ENCODE results near the gene KCND2. TPM values are rescaled to one million over a fixed set of nuclear protein-coding genes. Genes with fewer than 3 reads are reported as not detected.
"Not testable (repeated sequence)": the region's sequence is repeated elsewhere in the genome, so short reads cannot be mapped to it uniquely, and the experiment has no call there.

The KCND2 gene
- total RNA-seq (0.19 TPM), polyA plus RNA-seq (0.11 TPM)
- long read RNA-seq, donor 1: 0 reads
- long read RNA-seq, donor 2: 0 reads
- long read RNA-seq, donor 3: 0 reads
- long read RNA-seq, donor 4: 0 reads
- long read RNA-seq, donor 5: 0 reads
- long read RNA-seq, donor 6: 0 reads
- long read RNA-seq, donor 7: 0 reads
- long read RNA-seq, donor 8: 0 reads
- long read RNA-seq, donor 9: 0 reads
- long read RNA-seq, donor 10: 0 reads

GRCh38 chr7:120272701-120273475, at the start of gene KCND2:
TSS of gene KCND2 (plus strand) at chr7:120273175.
- no peak within 1 kb of the TSS for H3K27ac ChIP-seq (ENCODE audit: low read depth in 1 of 2, low read length in 1 of 2)
- 2% methylated on average over 69 of the region's 69 CpGs for WGBS
- no peak for DNase-seq (ENCODE audit: low read depth in 6 of 9, low spot score in 9 of 9)

GRCh38 chr7:120226188-120226587, 46.8 kb upstream of the KCND2 start:
- Histone ChIP-seq H3K4me1 (ENCODE audit: control insufficient read depth in 2 of 2, insufficient read depth in 2 of 2, low read length in 2 of 2) (no peaks in the 10 kb centered on the region), H3K36me3 (ENCODE audit: control insufficient read depth in 2 of 2, insufficient read depth in 2 of 2, low read length in 1 of 2) (no peaks in the 10 kb centered on the region), H3K27me3 (ENCODE audit: control insufficient read depth in 2 of 2, insufficient read depth in 1 of 2, low read length in 1 of 2) (no peaks in the 10 kb centered on the region), H3K27ac (ENCODE audit: low read depth in 1 of 2, low read length in 1 of 2) (no peak overlapping the region), H3K9me3 (ENCODE audit: control insufficient read depth in 2 of 2, insufficient read depth in 1 of 2, low read length in 1 of 2) (no peaks in the 10 kb centered on the region), H3K4me3 (ENCODE audit: low read length in 2 of 2) (no peak overlapping the region)
- WGBS: 73% methylated on average over 1 of the region's 1 CpG
- no peak for DNase-seq (ENCODE audit: low read depth in 6 of 9, low spot score in 9 of 9)

More at GRCh38 chr7:120272701-120273475, at the start of gene KCND2:
- peaks cover 0 to 2% of the 10 kb centered on the region in 2 donors for H3K4me1 ChIP-seq (ENCODE audit: control insufficient read depth in 2 of 2, insufficient read depth in 2 of 2, low read length in 2 of 2)
- H3K9me3 ChIP-seq (ENCODE audit: control insufficient read depth in 2 of 2, insufficient read depth in 1 of 2, low read length in 1 of 2): no peaks in the 10 kb centered on the region
- H3K4me3 ChIP-seq (ENCODE audit: low read length in 2 of 2): peak within 1 kb of the TSS in 1 of 2 donors; percentile 34
- peaks cover 25 to 35% of the 10 kb centered on the region in 2 donors for H3K27me3 ChIP-seq (ENCODE audit: control insufficient read depth in 2 of 2, insufficient read depth in 1 of 2, low read length in 1 of 2)
- H3K36me3 ChIP-seq (ENCODE audit: control insufficient read depth in 2 of 2, insufficient read depth in 2 of 2, low read length in 1 of 2): no peaks in the 10 kb centered on the region

- no peak for DNase-seq (ENCODE audit: low read depth in 6 of 9, low spot score in 9 of 9)
- Histone ChIP-seq H3K27me3 (ENCODE audit: control insufficient read depth in 2 of 2, insufficient read depth in 1 of 2, low read length in 1 of 2) (no peaks in the 10 kb centered on the region), H3K4me1 (ENCODE audit: control insufficient read depth in 2 of 2, insufficient read depth in 2 of 2, low read length in 2 of 2) (no peaks in the 10 kb centered on the region), H3K4me3 (ENCODE audit: low read length in 2 of 2) (no peak overlapping the region), H3K9me3 (ENCODE audit: control insufficient read depth in 2 of 2, insufficient read depth in 1 of 2, low read length in 1 of 2) (no peaks in the 10 kb centered on the region), H3K27ac (ENCODE audit: low read depth in 1 of 2, low read length in 1 of 2) (no peak overlapping the region), H3K36me3 (ENCODE audit: control insufficient read depth in 2 of 2, insufficient read depth in 2 of 2, low read length in 1 of 2) (no peaks in the 10 kb centered on the region)
- 88% methylated on average over 3 of the region's 3 CpGs for WGBS
These were observed 45.7 kb upstream of the KCND2 start for GRCh38 chr7:120227255-120227654.

- H3K27me3 ChIP-seq (ENCODE audit: control insufficient read depth in 2 of 2, insufficient read depth in 1 of 2, low read length in 1 of 2): no peaks in the 10 kb centered on the region
- H3K9me3 ChIP-seq (ENCODE audit: control insufficient read depth in 2 of 2, insufficient read depth in 1 of 2, low read length in 1 of 2): no peaks in the 10 kb centered on the region
- H3K4me3 ChIP-seq (ENCODE audit: low read length in 2 of 2): no peak overlapping the region
- H3K36me3 ChIP-seq (ENCODE audit: control insufficient read depth in 2 of 2, insufficient read depth in 2 of 2, low read length in 1 of 2): no peaks in the 10 kb centered on the region
- 89% methylated on average over 3 of the region's 3 CpGs for WGBS
- DNase-seq (ENCODE audit: low read depth in 6 of 9, low spot score in 9 of 9): no peak
- H3K4me1 ChIP-seq (ENCODE audit: control insufficient read depth in 2 of 2, insufficient read depth in 2 of 2, low read length in 2 of 2): no peaks in the 10 kb centered on the region
- no peak overlapping the region for H3K27ac ChIP-seq (ENCODE audit: low read depth in 1 of 2, low read length in 1 of 2)
These were observed 43.9 kb upstream of the KCND2 start for GRCh38 chr7:120229084-120229483.

DNA sequence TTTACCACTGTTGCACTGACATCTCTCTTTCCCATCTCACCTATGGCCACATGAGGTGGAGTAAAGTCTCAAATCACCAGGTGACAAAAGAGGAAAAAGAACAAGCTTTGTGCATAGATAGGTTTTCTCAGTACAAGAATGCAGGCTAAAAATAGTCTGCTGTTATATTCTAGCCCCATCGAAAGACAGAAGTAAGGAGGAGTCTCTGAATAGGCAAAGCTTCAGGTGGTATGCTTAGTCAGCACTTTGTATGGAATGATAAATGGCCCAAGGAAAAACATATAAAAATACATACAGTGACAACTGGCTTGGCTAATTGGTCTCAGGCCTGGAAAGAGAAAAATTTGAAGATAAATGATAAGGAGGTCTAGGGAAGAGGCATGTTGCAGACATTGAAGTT, 39.6 kb upstream of the KCND2 start:
- H3K36me3 ChIP-seq (ENCODE audit: control insufficient read depth in 2 of 2, insufficient read depth in 2 of 2, low read length in 1 of 2): no peaks in the 10 kb centered on the region
- H3K27me3 ChIP-seq (ENCODE audit: control insufficient read depth in 2 of 2, insufficient read depth in 1 of 2, low read length in 1 of 2): no peaks in the 10 kb centered on the region
- no peak for DNase-seq (ENCODE audit: low read depth in 6 of 9, low spot score in 9 of 9)
- H3K4me1 ChIP-seq (ENCODE audit: control insufficient read depth in 2 of 2, insufficient read depth in 2 of 2, low read length in 2 of 2): no peaks in the 10 kb centered on the region
- H3K27ac ChIP-seq (ENCODE audit: low read depth in 1 of 2, low read length in 1 of 2): no peak overlapping the region
- WGBS: 87% methylated on average over 1 of the region's 1 CpG
- H3K4me3 ChIP-seq (ENCODE audit: low read length in 2 of 2): no peak overlapping the region
- no peaks in the 10 kb centered on the region for H3K9me3 ChIP-seq (ENCODE audit: control insufficient read depth in 2 of 2, insufficient read depth in 1 of 2, low read length in 1 of 2)

- DNase-seq (ENCODE audit: low read depth in 6 of 9, low spot score in 9 of 9); H3K9me3 ChIP-seq (ENCODE audit: control insufficient read depth in 2 of 2, insufficient read depth in 1 of 2, low read length in 1 of 2); H3K27me3 ChIP-seq (ENCODE audit: control insufficient read depth in 2 of 2, insufficient read depth in 1 of 2, low read length in 1 of 2); H3K4me1 ChIP-seq (ENCODE audit: control insufficient read depth in 2 of 2, insufficient read depth in 2 of 2, low read length in 2 of 2); H3K36me3 ChIP-seq (ENCODE audit: control insufficient read depth in 2 of 2, insufficient read depth in 2 of 2, low read length in 1 of 2); H3K4me3 ChIP-seq (ENCODE audit: low read length in 2 of 2); H3K27ac ChIP-seq (ENCODE audit: low read depth in 1 of 2, low read length in 1 of 2): not testable (repeated sequence)
- WGBS: 81% methylated on average over 8 of the region's 8 CpGs
These were observed 32.6 kb upstream of the KCND2 start for GRCh38 chr7:120240350-120240749.

DNA sequence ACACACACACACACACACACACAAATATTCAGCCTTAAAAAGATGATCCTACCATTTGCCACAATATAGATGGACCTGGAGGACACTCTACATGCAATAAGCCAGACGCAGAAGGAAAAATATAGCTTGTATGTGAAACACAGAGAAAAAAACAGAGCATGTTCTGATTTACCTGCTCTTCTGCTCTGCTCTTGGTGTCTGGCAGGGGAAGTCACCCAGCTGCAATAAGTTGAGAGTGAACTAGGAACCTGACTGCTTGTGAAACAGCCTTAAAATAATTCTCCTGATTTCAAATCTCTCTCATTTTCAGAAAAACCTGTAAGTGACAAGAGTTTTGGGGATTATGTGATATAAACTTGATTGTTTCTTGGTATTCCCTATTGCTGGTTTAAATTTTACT, 31.0 kb upstream of the KCND2 start:
- WGBS: 95% methylated on average over 1 of the region's 1 CpG
- H3K4me1 ChIP-seq (ENCODE audit: control insufficient read depth in 2 of 2, insufficient read depth in 2 of 2, low read length in 2 of 2): no peaks in the 10 kb centered on the region
- H3K27me3 ChIP-seq (ENCODE audit: control insufficient read depth in 2 of 2, insufficient read depth in 1 of 2, low read length in 1 of 2): no peaks in the 10 kb centered on the region
- no peak overlapping the region for H3K27ac ChIP-seq (ENCODE audit: low read depth in 1 of 2, low read length in 1 of 2)
- H3K9me3 ChIP-seq (ENCODE audit: control insufficient read depth in 2 of 2, insufficient read depth in 1 of 2, low read length in 1 of 2): no peaks in the 10 kb centered on the region
- no peak overlapping the region for H3K4me3 ChIP-seq (ENCODE audit: low read length in 2 of 2)
- no peaks in the 10 kb centered on the region for H3K36me3 ChIP-seq (ENCODE audit: control insufficient read depth in 2 of 2, insufficient read depth in 2 of 2, low read length in 1 of 2)
- no peak for DNase-seq (ENCODE audit: low read depth in 6 of 9, low spot score in 9 of 9)

GRCh38 chr7:120254845-120255244, 18.1 kb upstream of the KCND2 start:
- H3K27ac ChIP-seq (ENCODE audit: low read depth in 1 of 2, low read length in 1 of 2): no peak overlapping the region
- peaks cover 0 to 4% of the 10 kb centered on the region in 2 donors for H3K9me3 ChIP-seq (ENCODE audit: control insufficient read depth in 2 of 2, insufficient read depth in 1 of 2, low read length in 1 of 2)
- no peaks in the 10 kb centered on the region for H3K36me3 ChIP-seq (ENCODE audit: control insufficient read depth in 2 of 2, insufficient read depth in 2 of 2, low read length in 1 of 2)
- H3K4me1 ChIP-seq (ENCODE audit: control insufficient read depth in 2 of 2, insufficient read depth in 2 of 2, low read length in 2 of 2): no peaks in the 10 kb centered on the region
- 86% methylated on average over 1 of the region's 1 CpG for WGBS
- no peak for DNase-seq (ENCODE audit: low read depth in 6 of 9, low spot score in 9 of 9)
- H3K27me3 ChIP-seq (ENCODE audit: control insufficient read depth in 2 of 2, insufficient read depth in 1 of 2, low read length in 1 of 2): no peaks in the 10 kb centered on the region
- H3K4me3 ChIP-seq (ENCODE audit: low read length in 2 of 2): no peak overlapping the region

- Histone ChIP-seq H3K27ac (ENCODE audit: low read depth in 1 of 2, low read length in 1 of 2) (no peak overlapping the region), H3K9me3 (ENCODE audit: control insufficient read depth in 2 of 2, insufficient read depth in 1 of 2, low read length in 1 of 2) (peaks cover 0 to 4% of the 10 kb centered on the region in 2 donors), H3K27me3 (ENCODE audit: control insufficient read depth in 2 of 2, insufficient read depth in 1 of 2, low read length in 1 of 2) (no peaks in the 10 kb centered on the region), H3K4me1 (ENCODE audit: control insufficient read depth in 2 of 2, insufficient read depth in 2 of 2, low read length in 2 of 2) (no peaks in the 10 kb centered on the region), H3K36me3 (ENCODE audit: control insufficient read depth in 2 of 2, insufficient read depth in 2 of 2, low read length in 1 of 2) (no peaks in the 10 kb centered on the region), H3K4me3 (ENCODE audit: low read length in 2 of 2) (no peak overlapping the region)
- no peak for DNase-seq (ENCODE audit: low read depth in 6 of 9, low spot score in 9 of 9)
These were observed 16.5 kb upstream of the KCND2 start for GRCh38 chr7:120256344-120257070.
